Measurements from ENCODE around the gene CSGALNACT2.
"Not testable (repeated sequence)": the region's sequence is repeated elsewhere in the genome, so short reads cannot be mapped to it uniquely, and the experiment has no call there.

Gene CSGALNACT2

GRCh38 chr10:43153901-43154300, 15.7 kb downstream of the CSGALNACT2 start:
- no peak for DNase-seq

GRCh38 chr10:43155221-43155620, 17.0 kb downstream of the CSGALNACT2 start:
- no peak for DNase-seq

GRCh38 chr10:43155741-43156140, 17.5 kb downstream of the CSGALNACT2 start:
- no peak for DNase-seq

GRCh38 chr10:43156590-43157341, 18.5 kb downstream of the CSGALNACT2 start:
- DNase-seq, result no peak

- no peak for DNase-seq
Observed at GRCh38 chr10:43158636-43159035, 20.4 kb downstream of the CSGALNACT2 start.

GRCh38 chr10:43160046-43160920, 22.0 kb downstream of the CSGALNACT2 start:
- no peak for DNase-seq

- no peak for DNase-seq
Observed at GRCh38 chr10:43160921-43161255, 22.6 kb downstream of the CSGALNACT2 start.

- no peak for DNase-seq
Observed at GRCh38 chr10:43162604-43163003, 24.4 kb downstream of the CSGALNACT2 start.

GRCh38 chr10:43166207-43166879, 28.1 kb downstream of the CSGALNACT2 start:
- no peak for DNase-seq

- DNase-seq, result no peak
Observed at GRCh38 chr10:43166880-43167497, 28.7 kb downstream of the CSGALNACT2 start.

GRCh38 chr10:43167498-43167889, 29.2 kb downstream of the CSGALNACT2 start:
- no peak for DNase-seq

GRCh38 chr10:43170491-43170890, 32.2 kb downstream of the CSGALNACT2 start:
- no peak for DNase-seq

- no peak for DNase-seq
Observed at GRCh38 chr10:43172645-43173044, 34.4 kb downstream of the CSGALNACT2 start.

GRCh38 chr10:43173120-43173519, 34.9 kb downstream of the CSGALNACT2 start:
- no peak for DNase-seq

- no peak for DNase-seq
Observed at GRCh38 chr10:43174969-43175368, 36.7 kb downstream of the CSGALNACT2 start.

GRCh38 chr10:43176271-43176670, 38.0 kb downstream of the CSGALNACT2 start:
- DNase-seq, result no peak

GRCh38 chr10:43177595-43177994, 39.4 kb downstream of the CSGALNACT2 start:
- no peak for DNase-seq

GRCh38 chr10:43181146-43181545, 42.9 kb downstream of the CSGALNACT2 start:
- DNase-seq, result no peak

- not testable (repeated sequence) for DNase-seq
Observed at GRCh38 chr10:43183764-43184163, 45.5 kb downstream of the CSGALNACT2 start.

- no peak for DNase-seq
Observed at GRCh38 chr10:43186150-43186549, 47.9 kb downstream of the CSGALNACT2 start.

GRCh38 chr10:43187213-43187612, 49.0 kb downstream of the CSGALNACT2 start:
- DNase-seq, result no peak

GRCh38 chr10:43188702-43189101, 50.5 kb downstream of the CSGALNACT2 start:
- DNase-seq, result no peak

- DNase-seq, result no peak
Observed at GRCh38 chr10:43190289-43190688, 52.0 kb downstream of the CSGALNACT2 start.
